Spinal cord (tissue), 10 donors: Measurements from ENCODE around the gene MICOS13. TPM values are rescaled to one million over a fixed set of nuclear protein-coding genes. Genes with fewer than 3 reads are reported as not detected.
"Not testable (repeated sequence)": the region's sequence is repeated elsewhere in the genome, so short reads cannot be mapped to it uniquely, and the experiment has no call there.

Experiments used
- DNase-seq, 6 donors: peaks; one replicate each; pipeline versions ENCODE4 v3.0.0 to v3.0.0-alpha.2; 2013 to 2015; ENCODE audit warnings: low spot score in 6 of 6, low read depth in 4 of 6
- H3K27ac ChIP-seq: one replicate; pipeline ENCODE4 v1.5.1; 2013; ENCODE audit warnings: low read depth, low read length, control low read depth
- H3K27me3 ChIP-seq: one replicate; pipeline ENCODE4 v1.6.1; 2013; ENCODE audit warnings: low read length; ENCODE audit not compliant: control insufficient read depth, insufficient read depth
- H3K36me3 ChIP-seq: one replicate; pipeline ENCODE4 v1.6.1; 2013; ENCODE audit warnings: low read length; ENCODE audit not compliant: control insufficient read depth, insufficient read depth
- H3K4me1 ChIP-seq: one replicate; pipeline ENCODE4 v1.6.1; 2013; ENCODE audit warnings: low read length; ENCODE audit not compliant: control insufficient read depth, insufficient read depth
- H3K4me3 ChIP-seq: one replicate; pipeline ENCODE4 v1.5.1; 2013; ENCODE audit warnings: low read depth, low read length, control low read depth
- H3K9me3 ChIP-seq: one replicate; pipeline ENCODE4 v1.6.1; 2013; ENCODE audit warnings: low read length; ENCODE audit not compliant: control insufficient read depth, insufficient read depth
- WGBS: methylation state at CpG from one replicate; pipeline ENCODE4 v1.1.5; 2013; ENCODE audit warnings: missing lambda C conversion rate; ENCODE audit not compliant: insufficient coverage; 5-methylcytosine and 5-hydroxymethylcytosine counted together
- polyA plus RNA-seq, 2 donors: library from polyadenylated mRNA; unstranded; fragments of 120-200 nt; gene quantifications; one replicate each; pipeline ENCODE4 v1.2.1, GENCODE V29; 2013; ENCODE audit not compliant: insufficient read length in 2 of 2
- total RNA-seq, 2 donors: library from RNA; depleted of rRNA in 1 of 2; stranded (reverse); fragments of 120-200 nt in 1 of 2; fragments of >200 nt in 1 of 2; gene quantifications; one replicate each; pipeline versions ENCODE4 v1.2.3 to v1.2.4, GENCODE V29; 2013 to 2014
- donor health status: healthy.

MICOS13 gene
- total and polyA plus RNA-seq, 4 donors, result 27.2 to 83.1 (median 74.6) TPM

- Histone ChIP-seq H3K36me3 (peaks cover 90% of the 10 kb centered on the region), H3K27me3 (no peaks in the 10 kb centered on the region), H3K9me3 (no peaks in the 10 kb centered on the region), H3K4me1 (peaks cover 28% of the 10 kb centered on the region), H3K4me3 (no peak overlapping the region), H3K27ac (no peak overlapping the region)
- WGBS, result 93% methylated on average over 44 of the region's 45 CpGs
- DNase-seq, result no peak
Observed at GRCh38 chr19:5694167-5694955, 14.0 kb upstream of the MICOS13 start.

DNA sequence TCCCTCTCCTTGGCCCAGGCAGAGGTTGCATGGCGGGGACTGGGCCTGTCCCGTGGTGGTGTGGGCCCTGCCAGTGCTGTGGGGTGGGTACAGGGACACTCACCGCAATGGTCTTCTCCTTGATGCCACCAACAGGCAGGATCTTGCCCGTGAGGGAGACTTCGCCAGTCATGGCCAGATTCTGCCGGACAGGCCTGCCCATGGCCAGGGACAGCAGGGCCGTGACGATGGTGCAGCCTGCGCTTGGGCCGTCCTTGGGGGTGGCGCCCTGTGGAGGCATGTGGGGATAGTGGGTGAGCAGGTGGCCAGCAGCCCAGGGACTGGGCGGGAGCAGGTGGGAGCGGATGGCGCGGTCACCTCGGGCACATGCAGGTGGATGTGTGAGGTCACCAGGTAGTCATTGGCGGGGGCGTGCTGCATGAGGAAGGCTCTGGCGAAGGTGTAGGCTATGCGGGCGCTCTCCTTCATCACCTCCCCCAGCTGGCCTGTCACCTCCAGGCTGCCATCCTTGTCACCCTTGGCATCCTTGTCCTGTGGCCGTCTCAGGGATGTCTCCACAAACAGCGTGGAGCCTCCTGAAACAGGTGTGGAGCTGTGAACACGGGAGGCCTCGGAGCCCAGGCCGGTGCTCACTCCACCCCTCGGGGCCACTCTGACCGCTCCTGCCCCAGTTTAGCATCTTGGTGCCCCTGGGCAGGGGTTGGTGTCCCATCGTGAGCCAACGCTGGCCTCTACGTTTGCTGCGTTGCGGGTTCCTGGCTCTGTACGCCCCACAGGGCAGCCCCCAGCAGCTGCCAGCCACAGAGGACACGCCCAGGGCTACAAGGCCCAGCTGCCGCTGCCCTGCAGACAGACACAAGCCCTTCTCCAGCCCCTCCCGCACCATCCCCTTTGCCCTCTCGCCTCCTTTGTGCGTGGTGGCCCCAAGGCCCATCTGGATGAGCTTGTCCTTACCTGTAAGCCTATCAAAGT is 13.2 kb upstream of the MICOS13 start:
- no peak overlapping the region for H3K27ac ChIP-seq
- H3K36me3 ChIP-seq, result peaks cover 81% of the 10 kb centered on the region
- no peaks in the 10 kb centered on the region for H3K9me3 ChIP-seq
- WGBS, result 87% methylated on average over 35 of the region's 39 CpGs
- no peak overlapping the region for H3K4me3 ChIP-seq
- no peaks in the 10 kb centered on the region for H3K27me3 ChIP-seq
- H3K4me1 ChIP-seq, result peaks cover 28% of the 10 kb centered on the region
- no peak for DNase-seq

DNA sequence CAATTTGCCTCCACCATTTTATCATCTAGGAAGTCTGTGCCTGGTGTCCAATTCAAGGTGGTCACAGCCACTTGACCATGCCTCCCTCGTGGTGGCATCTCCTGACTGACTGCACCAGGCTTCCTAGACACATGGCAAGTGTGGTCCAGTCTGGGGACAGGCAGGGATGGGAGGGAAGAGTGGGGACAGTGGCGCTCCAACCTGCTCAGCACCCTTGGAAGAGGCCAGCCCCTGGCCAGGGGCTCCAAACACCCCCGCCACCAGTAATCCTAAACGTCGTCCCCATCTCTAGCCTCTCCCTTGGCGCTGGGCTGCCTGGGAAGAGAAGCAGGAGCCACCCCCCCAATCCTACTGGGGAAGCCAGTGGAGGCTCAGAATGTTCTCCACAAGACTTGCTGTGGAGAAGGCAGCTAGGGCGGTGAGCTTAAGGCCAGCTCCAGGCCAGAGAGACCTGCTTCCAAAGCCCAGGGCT is 12.4 kb upstream of the MICOS13 start:
- Histone ChIP-seq H3K36me3 (peaks cover 79% of the 10 kb centered on the region), H3K4me3 (no peak overlapping the region), H3K4me1 (peaks cover 28% of the 10 kb centered on the region), H3K9me3 (no peaks in the 10 kb centered on the region), H3K27ac (no peak overlapping the region), H3K27me3 (no peaks in the 10 kb centered on the region)
- no peak for DNase-seq
- 83% methylated on average over 5 of the region's 7 CpGs for WGBS

- H3K4me3 ChIP-seq, result no peak overlapping the region
- DNase-seq, result no peak
- H3K36me3 ChIP-seq, result peaks cover 78% of the 10 kb centered on the region
- peaks cover 32% of the 10 kb centered on the region for H3K4me1 ChIP-seq
- no peaks in the 10 kb centered on the region for H3K9me3 ChIP-seq
- H3K27me3 ChIP-seq, result no peaks in the 10 kb centered on the region
- 74% methylated on average over 41 of the region's 42 CpGs for WGBS
- H3K27ac ChIP-seq, result peak overlapping the region; percentile 87
Observed at GRCh38 chr19:5691822-5692722, 11.8 kb upstream of the MICOS13 start.

- peaks cover 69% of the 10 kb centered on the region for H3K36me3 ChIP-seq
- H3K4me1 ChIP-seq, result peaks cover 41% of the 10 kb centered on the region
- WGBS, result 13% methylated on average over 41 of the region's 54 CpGs
- H3K4me3 ChIP-seq, result peak overlapping the region; percentile 97
- H3K9me3 ChIP-seq, result no peaks in the 10 kb centered on the region
- peak overlapping the region; percentile 87 for H3K27ac ChIP-seq
- H3K27me3 ChIP-seq, result no peaks in the 10 kb centered on the region
- DNase-seq, result peak in 2 of 6 donors; percentile 48 to 49
Observed at GRCh38 chr19:5690955-5691821, 10.9 kb upstream of the MICOS13 start.

GRCh38 chr19:5690125-5690954 is 10.0 kb upstream of the MICOS13 start, which contains the start of gene RPL36:
Gene RPL36 (plus strand): TSS chr19:5690295. CDS start chr19:5690508, 213 bp downstream.
- peaks cover 44% of the 10 kb centered on the region for H3K4me1 ChIP-seq
- H3K27me3 ChIP-seq, result no peaks in the 10 kb centered on the region
- peak within 1 kb of the TSS; percentile 97 for H3K4me3 ChIP-seq
- WGBS, result 1% methylated on average over 71 of the region's 73 CpGs
- H3K36me3 ChIP-seq, result peaks cover 61% of the 10 kb centered on the region
- peak within 1 kb of the TSS; percentile 87 for H3K27ac ChIP-seq
- no peaks in the 10 kb centered on the region for H3K9me3 ChIP-seq
- DNase-seq, result peak; percentile 94 to 99 (median 98)

DNA sequence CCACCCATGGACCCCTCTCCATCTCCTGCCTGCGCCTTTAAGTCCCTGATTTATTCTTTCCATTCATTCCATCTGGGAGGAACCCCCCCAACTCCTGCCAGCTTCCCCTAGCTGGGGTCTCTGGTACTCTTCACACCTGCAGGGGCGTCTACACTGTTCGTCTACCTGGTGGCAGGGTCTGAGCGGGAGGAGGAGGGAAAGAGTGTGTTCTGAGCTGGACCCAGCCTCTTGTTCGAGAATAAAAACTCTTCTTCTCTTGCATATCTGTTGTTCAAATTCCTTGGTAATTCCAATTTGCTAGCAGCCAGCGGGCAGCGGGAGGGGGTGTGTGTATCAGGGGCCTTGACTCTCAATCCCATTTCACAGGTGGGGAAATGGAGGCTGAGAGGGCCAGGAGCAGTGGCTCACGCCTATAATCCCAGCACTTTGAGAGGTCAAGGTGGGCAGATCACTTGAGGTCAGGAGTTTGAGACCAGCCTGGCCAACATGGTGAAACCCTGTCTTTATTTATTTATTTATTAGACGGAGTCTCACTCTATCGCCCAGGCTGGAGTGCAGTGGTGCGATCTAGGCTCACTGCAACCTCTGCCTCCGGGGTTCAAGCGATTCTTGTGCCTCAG is 8.1 kb upstream of the MICOS13 start:
- 97% methylated on average over 6 of the region's 13 CpGs for WGBS
- H3K27ac ChIP-seq, H3K9me3 ChIP-seq, DNase-seq, H3K27me3 ChIP-seq, H3K4me3 ChIP-seq: not testable (repeated sequence)
- Histone ChIP-seq H3K4me1 (peaks cover 44% of the 10 kb centered on the region), H3K36me3 (peaks cover 48% of the 10 kb centered on the region)
